Astrocyte (in vitro differentiated cells and primary cell): ENCODE data around the gene ZNF487. TPM values are rescaled to one million over a fixed set of nuclear protein-coding genes. Genes with fewer than 3 reads are reported as not detected.
A peak's percentile ranks its signal among the peaks of the same experiment; 100 is the strongest.

ENCODE experiments used
- DNase-seq: peaks from one replicate; pipeline ENCODE4 v3.0.0-alpha.2; 2010; ENCODE audit warnings: low read depth
- FAIRE-seq: peaks from 2 replicates; lab custom pipeline; 2011; peaks lifted over from hg19 to GRCh38; lab: Jason Lieb, UNC
- H2AFZ ChIP-seq: 2 replicates; pipeline ENCODE4 v1.6.0; 2012; ENCODE audit warnings: low read depth, low read length, inconsistent platforms
- H3K27ac ChIP-seq: 2 replicates; pipeline ENCODE4 v1.5.1; 2011; ENCODE audit warnings: low read depth, low read length, inconsistent platforms
- H3K27me3 ChIP-seq: 2 replicates; pipeline ENCODE4 v1.6.0; 2011; ENCODE audit warnings: low read length, inconsistent platforms; ENCODE audit not compliant: insufficient read depth
- H3K36me3 ChIP-seq: 2 replicates; pipeline ENCODE4 v1.5.1; 2011; ENCODE audit warnings: low read length, inconsistent platforms; ENCODE audit not compliant: insufficient read depth
- H3K4me1 ChIP-seq: 2 replicates; pipeline ENCODE4 v1.5.1; 2011; ENCODE audit warnings: low read length, inconsistent platforms; ENCODE audit not compliant: insufficient read depth
- H3K4me2 ChIP-seq: 2 replicates; pipeline ENCODE4 v1.6.0; 2012; ENCODE audit warnings: low read length, inconsistent platforms
- H3K4me3 ChIP-seq: 2 replicates; pipeline ENCODE4 v1.5.1; 2011; ENCODE audit warnings: low read depth, mild to moderate bottlenecking, low read length, inconsistent platforms; ENCODE audit not compliant: insufficient read depth
- H3K79me2 ChIP-seq: 2 replicates; pipeline ENCODE4 v1.6.0; 2012; ENCODE audit warnings: mild to moderate bottlenecking, low read length, inconsistent platforms; ENCODE audit not compliant: insufficient read depth
- H3K9ac ChIP-seq: 2 replicates; pipeline ENCODE4 v1.6.0; 2012; ENCODE audit warnings: mild to moderate bottlenecking, low read length, inconsistent platforms
- H3K9me3 ChIP-seq: 2 replicates; pipeline ENCODE4 v1.5.1; 2012; ENCODE audit warnings: low read depth, mild to moderate bottlenecking, low read length, inconsistent platforms; ENCODE audit not compliant: insufficient read depth
- H4K20me1 ChIP-seq: 2 replicates; pipeline ENCODE4 v1.6.0; 2012; ENCODE audit warnings: low read length, inconsistent platforms; ENCODE audit not compliant: insufficient read depth
- H3K27ac Mint-ChIP-seq: one replicate; pipeline ENCODE4 v1.8.0; 2021; ENCODE audit warnings: mild to moderate bottlenecking, mixed read lengths; ENCODE audit not compliant: unreplicated experiment
- H3K27me3 Mint-ChIP-seq: one replicate; pipeline ENCODE4 v1.8.0; 2021; ENCODE audit warnings: low read depth, mixed read lengths; ENCODE audit not compliant: unreplicated experiment
- H3K36me3 Mint-ChIP-seq: one replicate; pipeline ENCODE4 v1.8.0; 2021; ENCODE audit warnings: low read depth, mixed read lengths; ENCODE audit not compliant: unreplicated experiment
- H3K4me1 Mint-ChIP-seq: one replicate; pipeline ENCODE4 v1.8.0; 2021; ENCODE audit warnings: low read depth, mixed read lengths; ENCODE audit not compliant: unreplicated experiment
- H3K4me3 Mint-ChIP-seq: one replicate; pipeline ENCODE4 v1.8.0; 2021; ENCODE audit warnings: mild to moderate bottlenecking, moderate library complexity, mixed read lengths; ENCODE audit not compliant: unreplicated experiment
- H3K9me3 Mint-ChIP-seq: one replicate; pipeline ENCODE4 v1.8.0; 2021; ENCODE audit warnings: mild to moderate bottlenecking, mixed read lengths; ENCODE audit not compliant: unreplicated experiment
- EZH2 ChIP-seq: IDR thresholded peaks from 2 replicates; pipeline ENCODE4 v1.6.1; 2012; ENCODE audit warnings: mild to moderate bottlenecking, low read length, inconsistent platforms; ENCODE audit not compliant: insufficient read depth
- total RNA-seq: library from RNA; stranded (reverse); gene quantifications from 2 replicates; pipeline ENCODE4 v1.2.1, GENCODE V29; 2021
- TF ChIP-seq, protein P1 (sequence below): IDR thresholded peaks from 2 replicates; pipeline ENCODE4 v1.5.1; 2011; ENCODE audit warnings: low read depth, mild to moderate bottlenecking, inconsistent platforms, low read length, moderate library complexity; ENCODE audit not compliant: insufficient read depth

The ZNF487 gene
- total RNA-seq, 1 donor from 2014 or later = 2.8 TPM

GRCh38 chr10:43409385-43410109 is 27.4 kb upstream of the ZNF487 start:
- peak overlapping the region; percentile 98 for H3K27ac Mint-ChIP-seq
- Histone ChIP-seq H3K4me1 (peaks cover 11% of the 10 kb centered on the region), H3K27ac (peak overlapping the region; percentile 86), H3K27me3 (no peaks in the 10 kb centered on the region), H3K4me3 (peak overlapping the region; percentile 79), H4K20me1 (peaks cover 33% of the 10 kb centered on the region), H3K9me3 (no peaks in the 10 kb centered on the region), H3K9ac (peak overlapping the region; percentile 93), H3K79me2 (peaks cover 44% of the 10 kb centered on the region), H2AFZ (peak overlapping the region; percentile 99), H3K4me2 (peak overlapping the region; percentile 98), H3K36me3 (no peaks in the 10 kb centered on the region)
- no peaks in the 10 kb centered on the region for H3K9me3 Mint-ChIP-seq
- H3K36me3 Mint-ChIP-seq = peaks cover 3% of the 10 kb centered on the region
- peak overlapping the region; percentile 97 for H3K4me3 Mint-ChIP-seq
- DNase-seq = no peak
- peaks cover 4% of the 10 kb centered on the region for H3K4me1 Mint-ChIP-seq
- no peak for TF ChIP-seq EZH2
- TF ChIP-seq, protein P1, sequence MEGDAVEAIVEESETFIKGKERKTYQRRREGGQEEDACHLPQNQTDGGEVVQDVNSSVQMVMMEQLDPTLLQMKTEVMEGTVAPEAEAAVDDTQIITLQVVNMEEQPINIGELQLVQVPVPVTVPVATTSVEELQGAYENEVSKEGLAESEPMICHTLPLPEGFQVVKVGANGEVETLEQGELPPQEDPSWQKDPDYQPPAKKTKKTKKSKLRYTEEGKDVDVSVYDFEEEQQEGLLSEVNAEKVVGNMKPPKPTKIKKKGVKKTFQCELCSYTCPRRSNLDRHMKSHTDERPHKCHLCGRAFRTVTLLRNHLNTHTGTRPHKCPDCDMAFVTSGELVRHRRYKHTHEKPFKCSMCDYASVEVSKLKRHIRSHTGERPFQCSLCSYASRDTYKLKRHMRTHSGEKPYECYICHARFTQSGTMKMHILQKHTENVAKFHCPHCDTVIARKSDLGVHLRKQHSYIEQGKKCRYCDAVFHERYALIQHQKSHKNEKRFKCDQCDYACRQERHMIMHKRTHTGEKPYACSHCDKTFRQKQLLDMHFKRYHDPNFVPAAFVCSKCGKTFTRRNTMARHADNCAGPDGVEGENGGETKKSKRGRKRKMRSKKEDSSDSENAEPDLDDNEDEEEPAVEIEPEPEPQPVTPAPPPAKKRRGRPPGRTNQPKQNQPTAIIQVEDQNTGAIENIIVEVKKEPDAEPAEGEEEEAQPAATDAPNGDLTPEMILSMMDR = no peak
- FAIRE-seq = no peak
- no peaks in the 10 kb centered on the region for H3K27me3 Mint-ChIP-seq

- H3K4me1 ChIP-seq = peaks cover 11% of the 10 kb centered on the region
- H4K20me1 ChIP-seq = peaks cover 25% of the 10 kb centered on the region
- DNase-seq (no peak), FAIRE-seq (no peak)
- no peak overlapping the region for H3K27ac ChIP-seq
- Mint-ChIP-seq H3K36me3 (no peaks in the 10 kb centered on the region), H3K27ac (peak overlapping the region; percentile 55), H3K4me1 (no peaks in the 10 kb centered on the region), H3K9me3 (no peaks in the 10 kb centered on the region), H3K27me3 (no peaks in the 10 kb centered on the region), H3K4me3 (peak overlapping the region; percentile 97)
- TF ChIP-seq, protein P1 = no peak
- no peak for TF ChIP-seq EZH2
- H3K9me3 ChIP-seq = no peaks in the 10 kb centered on the region
- no peaks in the 10 kb centered on the region for H3K27me3 ChIP-seq
- peak overlapping the region; percentile 98 for H3K4me2 ChIP-seq
- no peak overlapping the region for H3K9ac ChIP-seq
- H3K36me3 ChIP-seq = no peaks in the 10 kb centered on the region
- H2AFZ ChIP-seq = no peak overlapping the region
- H3K79me2 ChIP-seq = peaks cover 36% of the 10 kb centered on the region
- no peak overlapping the region for H3K4me3 ChIP-seq
These were observed 26.6 kb upstream of the ZNF487 start for GRCh38 chr10:43410345-43410744.

DNA sequence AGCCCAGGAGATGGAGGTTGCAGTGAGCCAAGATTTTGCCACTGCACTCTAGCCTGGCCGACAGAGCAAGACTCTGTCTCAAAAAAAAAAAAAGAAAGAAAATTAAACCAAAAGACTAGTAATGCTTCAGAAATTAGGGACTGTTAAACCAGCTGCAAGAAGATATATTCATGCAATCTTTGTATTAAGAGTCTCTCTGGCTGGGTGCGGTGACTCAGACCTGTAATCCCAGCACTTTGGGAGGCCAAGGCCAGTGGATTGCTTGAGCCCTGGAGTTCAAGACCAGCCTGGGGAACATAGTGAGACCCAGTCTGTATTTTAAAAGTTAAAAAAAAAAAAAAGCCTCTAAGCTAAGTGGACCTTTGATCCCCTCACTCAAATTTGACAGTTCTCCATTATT is 25.4 kb upstream of the ZNF487 start:
- Mint-ChIP-seq H3K4me1 (no peaks in the 10 kb centered on the region), H3K27me3 (no peaks in the 10 kb centered on the region), H3K27ac (no peak overlapping the region), H3K4me3 (no peak overlapping the region), H3K36me3 (no peaks in the 10 kb centered on the region), H3K9me3 (no peaks in the 10 kb centered on the region)
- DNase-seq (no peak), FAIRE-seq (no peak)
- H3K9me3 ChIP-seq = no peaks in the 10 kb centered on the region
- H3K79me2 ChIP-seq = peaks cover 24% of the 10 kb centered on the region
- H3K4me2 ChIP-seq = no peak overlapping the region
- TF ChIP-seq EZH2 = no peak
- TF ChIP-seq, protein P1 = no peak
- no peaks in the 10 kb centered on the region for H3K36me3 ChIP-seq
- no peak overlapping the region for H3K4me3 ChIP-seq
- peaks cover 13% of the 10 kb centered on the region for H4K20me1 ChIP-seq
- no peak overlapping the region for H3K9ac ChIP-seq
- H3K4me1 ChIP-seq = peaks cover 4% of the 10 kb centered on the region
- H3K27me3 ChIP-seq = no peaks in the 10 kb centered on the region
- no peak overlapping the region for H2AFZ ChIP-seq
- H3K27ac ChIP-seq = no peak overlapping the region
